ENCODE measurements around the gene TAF6.

TAF6 gene

DNA sequence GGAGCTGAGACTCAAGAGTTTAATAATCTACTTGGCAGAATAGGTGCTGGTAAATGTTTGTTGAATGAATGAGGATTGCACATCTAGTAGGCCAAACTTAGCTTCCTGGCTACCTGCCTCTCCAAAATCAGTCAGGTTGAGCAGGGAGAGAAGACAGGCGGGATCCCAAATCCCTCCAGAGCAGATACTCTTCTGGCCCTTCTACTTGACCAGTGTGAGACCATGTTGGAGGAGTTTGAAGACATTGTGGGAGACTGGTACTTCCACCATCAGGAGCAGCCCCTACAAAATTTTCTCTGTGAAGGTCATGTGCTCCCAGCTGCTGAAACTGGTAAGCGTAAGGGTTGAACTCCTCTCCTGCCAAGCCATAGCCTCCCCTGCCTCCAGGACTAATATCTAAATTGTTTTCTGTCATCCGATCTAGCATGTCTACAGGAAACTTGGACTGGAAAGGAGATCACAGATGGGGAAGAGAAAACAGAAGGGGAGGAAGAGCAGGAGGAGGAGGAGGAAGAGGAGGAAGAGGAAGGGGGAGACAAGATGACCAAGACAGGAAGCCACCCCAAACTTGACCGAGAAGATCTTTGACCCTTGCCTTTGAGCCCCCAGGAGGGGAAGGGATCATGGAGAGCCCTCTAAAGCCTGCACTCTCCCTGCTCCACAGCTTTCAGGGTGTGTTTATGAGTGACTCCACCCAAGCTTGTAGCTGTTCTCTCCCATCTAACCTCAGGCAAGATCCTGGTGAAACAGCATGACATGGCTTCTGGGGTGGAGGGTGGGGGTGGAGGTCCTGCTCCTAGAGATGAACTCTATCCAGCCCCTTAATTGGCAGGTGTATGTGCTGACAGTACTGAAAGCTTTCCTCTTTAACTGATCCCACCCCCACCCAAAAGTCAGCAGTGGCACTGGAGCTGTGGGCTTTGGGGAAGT, 5.4 kb upstream of the TAF6 start (continued):
- TF ChIP-seq ZBTB17 (tag by site-specific recombination; IDR thresholded peaks at IDR 0.05) (0 out of 2 replicates have a peak, but pooled peaks have one; percentile 46), ZNF140 (tag by site-specific recombination; IDR thresholded peaks at IDR 0.05) (no peak), ZNF341 (tag by site-specific recombination; IDR thresholded peaks at IDR 0.05; ENCODE audit: low read depth) (no peak), OVOL3 (tag by site-specific recombination; IDR thresholded peaks at IDR 0.05) (no peak), BCL11B (tag by site-specific recombination; IDR thresholded peaks at IDR 0.05; ENCODE audit: low read depth) (no peak), ZNF416 (tag by site-specific recombination; IDR thresholded peaks at IDR 0.05) (no peak), ZNF571 (tag by site-specific recombination; IDR thresholded peaks at IDR 0.05) (no peak), ZNF530 (tag by site-specific recombination; IDR thresholded peaks at IDR 0.05; ENCODE audit: low read depth) (no peak), ZNF354C (tag by site-specific recombination; IDR thresholded peaks at IDR 0.05; ENCODE audit: borderline replicate concordance, low read depth) (no peak), ZNF394 (tag by site-specific recombination; IDR thresholded peaks at IDR 0.05; ENCODE audit: borderline replicate concordance) (no peak)
- TF ChIP-seq, protein P1, sequence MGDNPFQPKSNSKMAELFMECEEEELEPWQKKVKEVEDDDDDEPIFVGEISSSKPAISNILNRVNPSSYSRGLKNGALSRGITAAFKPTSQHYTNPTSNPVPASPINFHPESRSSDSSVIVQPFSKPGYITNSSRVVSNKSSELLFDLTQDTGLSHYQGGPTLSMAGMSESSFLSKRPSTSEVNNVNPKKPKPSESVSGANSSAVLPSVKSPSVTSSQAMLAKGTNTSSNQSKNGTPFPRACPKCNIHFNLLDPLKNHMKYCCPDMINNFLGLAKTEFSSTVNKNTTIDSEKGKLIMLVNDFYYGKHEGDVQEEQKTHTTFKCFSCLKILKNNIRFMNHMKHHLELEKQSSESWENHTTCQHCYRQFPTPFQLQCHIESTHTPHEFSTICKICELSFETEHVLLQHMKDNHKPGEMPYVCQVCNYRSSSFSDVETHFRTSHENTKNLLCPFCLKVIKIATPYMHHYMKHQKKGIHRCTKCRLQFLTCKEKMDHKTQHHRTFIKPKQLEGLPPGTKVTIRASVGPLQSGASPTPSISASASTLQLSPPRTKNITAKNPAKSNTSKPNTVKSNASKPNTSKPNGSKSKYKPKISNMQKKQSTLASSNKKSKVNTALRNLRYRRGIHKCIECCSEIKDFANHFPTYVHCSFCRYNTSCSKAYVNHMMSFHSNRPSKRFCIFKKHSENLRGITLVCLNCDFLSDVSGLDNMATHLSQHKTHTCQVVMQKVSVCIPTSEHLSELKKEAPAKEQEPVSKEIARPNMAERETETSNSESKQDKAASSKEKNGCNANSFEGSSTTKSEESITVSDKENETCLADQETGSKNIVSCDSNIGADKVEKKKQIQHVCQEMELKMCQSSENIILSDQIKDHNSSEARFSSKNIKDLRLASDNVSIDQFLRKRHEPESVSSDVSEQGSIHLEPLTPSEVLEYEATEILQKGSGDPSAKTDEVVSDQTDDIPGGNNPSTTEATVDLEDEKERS (tag by site-specific recombination; IDR thresholded peaks at IDR 0.05) = no peak

DNA sequence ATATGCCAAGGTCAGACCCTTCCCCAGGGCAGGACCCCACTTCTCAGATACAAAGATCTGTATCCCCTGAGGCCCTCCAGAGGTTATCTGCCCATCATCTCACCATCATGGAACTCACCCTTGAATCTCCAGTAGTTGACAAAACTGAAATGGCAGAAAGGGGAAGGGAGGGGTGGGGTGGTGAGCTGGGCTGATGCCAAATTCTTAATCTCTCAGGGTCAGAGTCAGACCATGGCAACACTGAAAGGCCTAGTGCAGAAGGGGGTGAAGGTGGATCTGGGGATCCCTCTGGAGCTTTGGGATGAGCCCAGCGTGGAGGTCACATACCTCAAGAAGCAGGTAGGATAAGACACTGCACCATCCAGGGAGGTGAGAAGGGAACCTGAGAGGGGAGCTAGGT, 3.4 kb upstream of the TAF6 start:
- Histone ChIP-seq H3K27ac (ENCODE audit: extremely low read depth, low read depth, low read length) (no peak overlapping the region), H3K4me3 (ENCODE audit: low read depth, low read length) (no peak overlapping the region), H3K9me3 (ENCODE audit: control insufficient read depth, insufficient read depth, low read depth, low read length) (no peaks in the 10 kb centered on the region), H3K4me1 (ENCODE audit: control insufficient read depth, insufficient read depth, low read length) (peaks cover 3% of the 10 kb centered on the region), H3K36me3 (ENCODE audit: control insufficient read depth in 2 of 2, insufficient read depth in 1 of 2, low read length in 2 of 2) (peaks cover 0 to 13% of the 10 kb centered on the region in 2 experiments; a peak in 2 of 3 replicates)
- POLR2A ChIA-PET = interaction anchor here (0.6 to 8.4 kb wide), 2 partner anchors 14 to 21 kb away, joined by 4 to 81 read pairs; partner anchors contain the start of genes AP4M1 and MCM7
- CTCF ChIA-PET = interaction anchor here (0.5 to 1.1 kb wide), 5 partner anchors 32 to 333 kb away, joined by 3 to 5 read pairs (median 3); no protein-coding TSS in a partner anchor
- TF ChIP-seq ZNF239 (tag by site-specific recombination; IDR thresholded peaks at IDR 0.05) (no peak), SETDB1 (IDR thresholded peaks at IDR 0.05; ENCODE audit: insufficient read length, low read length) (no peak), SP3 (tag by site-specific recombination; IDR thresholded peaks at IDR 0.05) (no peak), ZNF335 (tag by site-specific recombination; conservative IDR thresholded peaks at IDR 0.05) (no peak), KLF1 (tag by site-specific recombination; IDR thresholded peaks at IDR 0.05) (no peak), ZNF785 (tag by site-specific recombination; IDR thresholded peaks at IDR 0.05) (no peak), OVOL3 (tag by site-specific recombination; IDR thresholded peaks at IDR 0.05) (no peak)
- TF ChIP-seq, protein P2, sequence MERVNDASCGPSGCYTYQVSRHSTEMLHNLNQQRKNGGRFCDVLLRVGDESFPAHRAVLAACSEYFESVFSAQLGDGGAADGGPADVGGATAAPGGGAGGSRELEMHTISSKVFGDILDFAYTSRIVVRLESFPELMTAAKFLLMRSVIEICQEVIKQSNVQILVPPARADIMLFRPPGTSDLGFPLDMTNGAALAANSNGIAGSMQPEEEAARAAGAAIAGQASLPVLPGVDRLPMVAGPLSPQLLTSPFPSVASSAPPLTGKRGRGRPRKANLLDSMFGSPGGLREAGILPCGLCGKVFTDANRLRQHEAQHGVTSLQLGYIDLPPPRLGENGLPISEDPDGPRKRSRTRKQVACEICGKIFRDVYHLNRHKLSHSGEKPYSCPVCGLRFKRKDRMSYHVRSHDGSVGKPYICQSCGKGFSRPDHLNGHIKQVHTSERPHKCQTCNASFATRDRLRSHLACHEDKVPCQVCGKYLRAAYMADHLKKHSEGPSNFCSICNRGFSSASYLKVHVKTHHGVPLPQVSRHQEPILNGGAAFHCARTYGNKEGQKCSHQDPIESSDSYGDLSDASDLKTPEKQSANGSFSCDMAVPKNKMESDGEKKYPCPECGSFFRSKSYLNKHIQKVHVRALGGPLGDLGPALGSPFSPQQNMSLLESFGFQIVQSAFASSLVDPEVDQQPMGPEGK (tag by site-specific recombination; IDR thresholded peaks at IDR 0.05) = no peak
- TF ChIP-seq, protein P3, sequence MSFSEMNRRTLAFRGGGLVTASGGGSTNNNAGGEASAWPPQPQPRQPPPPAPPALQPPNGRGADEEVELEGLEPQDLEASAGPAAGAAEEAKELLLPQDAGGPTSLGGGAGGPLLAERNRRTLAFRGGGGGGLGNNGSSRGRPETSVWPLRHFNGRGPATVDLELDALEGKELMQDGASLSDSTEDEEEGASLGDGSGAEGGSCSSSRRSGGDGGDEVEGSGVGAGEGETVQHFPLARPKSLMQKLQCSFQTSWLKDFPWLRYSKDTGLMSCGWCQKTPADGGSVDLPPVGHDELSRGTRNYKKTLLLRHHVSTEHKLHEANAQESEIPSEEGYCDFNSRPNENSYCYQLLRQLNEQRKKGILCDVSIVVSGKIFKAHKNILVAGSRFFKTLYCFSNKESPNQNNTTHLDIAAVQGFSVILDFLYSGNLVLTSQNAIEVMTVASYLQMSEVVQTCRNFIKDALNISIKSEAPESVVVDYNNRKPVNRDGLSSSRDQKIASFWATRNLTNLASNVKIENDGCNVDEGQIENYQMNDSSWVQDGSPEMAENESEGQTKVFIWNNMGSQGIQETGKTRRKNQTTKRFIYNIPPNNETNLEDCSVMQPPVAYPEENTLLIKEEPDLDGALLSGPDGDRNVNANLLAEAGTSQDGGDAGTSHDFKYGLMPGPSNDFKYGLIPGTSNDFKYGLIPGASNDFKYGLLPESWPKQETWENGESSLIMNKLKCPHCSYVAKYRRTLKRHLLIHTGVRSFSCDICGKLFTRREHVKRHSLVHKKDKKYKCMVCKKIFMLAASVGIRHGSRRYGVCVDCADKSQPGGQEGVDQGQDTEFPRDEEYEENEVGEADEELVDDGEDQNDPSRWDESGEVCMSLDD (tag by site-specific recombination; IDR thresholded peaks at IDR 0.05) = no peak
- TF ChIP-seq, protein P4, sequence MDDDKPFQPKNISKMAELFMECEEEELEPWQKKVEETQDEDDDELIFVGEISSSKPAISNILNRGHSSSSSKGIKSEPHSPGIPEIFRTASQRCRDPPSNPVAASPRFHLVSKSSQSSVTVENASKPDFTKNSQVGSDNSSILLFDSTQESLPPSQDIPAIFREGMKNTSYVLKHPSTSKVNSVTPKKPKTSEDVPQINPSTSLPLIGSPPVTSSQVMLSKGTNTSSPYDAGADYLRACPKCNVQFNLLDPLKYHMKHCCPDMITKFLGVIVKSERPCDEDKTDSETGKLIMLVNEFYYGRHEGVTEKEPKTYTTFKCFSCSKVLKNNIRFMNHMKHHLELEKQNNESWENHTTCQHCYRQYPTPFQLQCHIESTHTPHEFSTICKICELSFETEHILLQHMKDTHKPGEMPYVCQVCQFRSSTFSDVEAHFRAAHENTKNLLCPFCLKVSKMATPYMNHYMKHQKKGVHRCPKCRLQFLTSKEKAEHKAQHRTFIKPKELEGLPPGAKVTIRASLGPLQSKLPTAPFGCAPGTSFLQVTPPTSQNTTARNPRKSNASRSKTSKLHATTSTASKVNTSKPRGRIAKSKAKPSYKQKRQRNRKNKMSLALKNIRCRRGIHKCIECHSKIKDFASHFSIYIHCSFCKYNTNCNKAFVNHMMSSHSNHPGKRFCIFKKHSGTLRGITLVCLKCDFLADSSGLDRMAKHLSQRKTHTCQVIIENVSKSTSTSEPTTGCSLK (tag by site-specific recombination; IDR thresholded peaks at IDR 0.05) = no peak
- TF ChIP-seq, protein P5, sequence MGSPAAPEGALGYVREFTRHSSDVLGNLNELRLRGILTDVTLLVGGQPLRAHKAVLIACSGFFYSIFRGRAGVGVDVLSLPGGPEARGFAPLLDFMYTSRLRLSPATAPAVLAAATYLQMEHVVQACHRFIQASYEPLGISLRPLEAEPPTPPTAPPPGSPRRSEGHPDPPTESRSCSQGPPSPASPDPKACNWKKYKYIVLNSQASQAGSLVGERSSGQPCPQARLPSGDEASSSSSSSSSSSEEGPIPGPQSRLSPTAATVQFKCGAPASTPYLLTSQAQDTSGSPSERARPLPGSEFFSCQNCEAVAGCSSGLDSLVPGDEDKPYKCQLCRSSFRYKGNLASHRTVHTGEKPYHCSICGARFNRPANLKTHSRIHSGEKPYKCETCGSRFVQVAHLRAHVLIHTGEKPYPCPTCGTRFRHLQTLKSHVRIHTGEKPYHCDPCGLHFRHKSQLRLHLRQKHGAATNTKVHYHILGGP (tag by site-specific recombination; IDR thresholded peaks at IDR 0.05) = no peak
- TF ChIP-seq, protein P6, sequence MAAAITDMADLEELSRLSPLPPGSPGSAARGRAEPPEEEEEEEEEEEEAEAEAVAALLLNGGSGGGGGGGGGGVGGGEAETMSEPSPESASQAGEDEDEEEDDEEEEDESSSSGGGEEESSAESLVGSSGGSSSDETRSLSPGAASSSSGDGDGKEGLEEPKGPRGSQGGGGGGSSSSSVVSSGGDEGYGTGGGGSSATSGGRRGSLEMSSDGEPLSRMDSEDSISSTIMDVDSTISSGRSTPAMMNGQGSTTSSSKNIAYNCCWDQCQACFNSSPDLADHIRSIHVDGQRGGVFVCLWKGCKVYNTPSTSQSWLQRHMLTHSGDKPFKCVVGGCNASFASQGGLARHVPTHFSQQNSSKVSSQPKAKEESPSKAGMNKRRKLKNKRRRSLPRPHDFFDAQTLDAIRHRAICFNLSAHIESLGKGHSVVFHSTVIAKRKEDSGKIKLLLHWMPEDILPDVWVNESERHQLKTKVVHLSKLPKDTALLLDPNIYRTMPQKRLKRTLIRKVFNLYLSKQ (tag by site-specific recombination; IDR thresholded peaks at IDR 0.05; ENCODE audit: borderline replicate concordance) = no peak

Measured in HEK293 (cell line).